ENCODE results near the gene RDH12.
"Not testable (repeated sequence)": the region's sequence is repeated elsewhere in the genome, so short reads cannot be mapped to it uniquely, and the experiment has no call there.

RDH12 gene

DNA sequence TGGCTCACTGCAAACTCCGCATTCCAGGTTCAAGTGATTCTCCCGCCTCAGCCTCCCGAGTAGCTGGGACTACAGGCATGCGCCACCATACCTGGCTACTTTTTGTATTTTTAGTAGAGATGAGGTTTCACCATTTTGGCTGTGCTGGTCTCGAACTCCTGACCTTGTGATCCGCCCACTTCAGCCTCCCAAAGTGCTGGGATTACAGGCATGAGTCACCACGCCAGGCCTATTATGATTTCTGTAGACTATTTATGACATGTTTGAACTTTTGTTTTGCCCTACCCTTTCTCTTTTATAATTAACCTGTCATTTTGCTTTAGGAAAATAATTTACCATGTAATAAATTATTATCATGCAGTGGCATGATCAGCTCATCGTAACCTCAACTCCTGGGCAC lies at the start of gene RDH12:
RDH12 (plus strand) TSS at position 395 of the 400 bp plus-strand sequence. CDS start 20,757 bp downstream, outside the sequence.
- not testable (repeated sequence) for DNase-seq

DNA sequence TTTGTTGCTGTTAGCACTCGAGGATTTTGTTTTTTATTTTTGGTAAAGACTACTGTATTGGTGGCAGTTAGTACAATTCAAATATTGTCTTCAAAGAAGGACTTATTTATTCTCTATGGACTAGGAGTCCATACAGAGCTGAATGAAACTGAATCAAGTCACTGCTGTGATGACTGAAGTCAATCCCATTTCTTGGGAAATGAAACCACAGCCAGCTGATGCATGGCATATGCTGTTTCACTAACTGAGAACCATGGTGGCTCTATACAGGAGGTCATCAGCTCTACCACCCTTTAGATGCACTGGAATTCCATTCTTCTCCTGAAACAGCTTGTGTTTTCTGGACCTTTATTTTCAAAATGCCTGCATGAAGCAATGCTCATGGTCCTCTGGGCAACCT lies 49.5 kb upstream of the RDH12 start:
- no peak for DNase-seq

DNA sequence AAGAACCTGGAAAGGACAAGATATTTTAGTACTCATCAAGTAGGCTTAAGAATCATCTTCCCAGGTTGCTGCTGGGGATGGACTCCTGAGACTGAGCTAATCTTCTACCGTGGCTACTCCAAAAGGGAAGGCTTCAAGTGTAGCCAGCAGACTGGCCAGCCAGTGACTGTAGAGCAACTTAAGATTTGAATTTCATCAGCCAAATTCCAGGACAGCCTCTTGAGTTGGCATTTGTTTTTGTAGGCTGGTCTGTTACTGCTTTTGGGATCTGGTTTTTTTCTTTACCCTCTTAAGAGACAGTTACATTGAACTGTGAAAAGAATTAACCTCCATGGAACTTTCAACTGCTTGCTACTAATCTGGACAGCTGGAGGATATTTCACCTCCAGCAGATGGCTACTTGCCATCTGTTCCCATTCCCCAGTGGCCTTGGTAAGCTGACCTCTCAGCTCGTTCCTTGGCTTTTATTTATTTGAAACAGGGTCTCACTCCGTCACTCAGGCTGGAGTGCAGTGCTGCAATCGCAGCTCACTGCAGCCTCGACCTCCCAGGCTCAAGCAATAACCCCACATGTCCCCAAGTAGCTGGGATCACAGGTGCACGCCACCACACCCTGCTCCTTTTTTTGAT lies 47.9 kb upstream of the RDH12 start:
- no peak for DNase-seq

DNA sequence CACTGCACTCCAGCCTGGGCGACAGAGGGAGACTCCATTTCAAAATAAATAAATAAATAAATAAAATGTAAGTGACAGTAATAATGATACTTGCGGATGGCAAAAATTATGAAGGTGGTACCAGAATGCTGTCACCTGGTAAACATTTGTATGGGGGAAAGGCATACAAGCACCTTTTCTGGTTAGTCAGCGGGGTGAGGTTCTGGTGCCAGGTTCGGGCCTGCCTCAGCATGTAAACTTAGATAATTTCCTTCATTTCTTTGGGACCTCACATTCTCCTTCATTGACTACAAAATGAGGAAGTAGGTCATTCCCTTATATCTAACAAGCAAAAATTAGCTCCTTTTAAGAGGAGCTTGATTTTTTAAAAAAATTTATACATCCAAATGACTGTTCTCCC lies 38.1 kb upstream of the RDH12 start:
- no peak for DNase-seq

DNA sequence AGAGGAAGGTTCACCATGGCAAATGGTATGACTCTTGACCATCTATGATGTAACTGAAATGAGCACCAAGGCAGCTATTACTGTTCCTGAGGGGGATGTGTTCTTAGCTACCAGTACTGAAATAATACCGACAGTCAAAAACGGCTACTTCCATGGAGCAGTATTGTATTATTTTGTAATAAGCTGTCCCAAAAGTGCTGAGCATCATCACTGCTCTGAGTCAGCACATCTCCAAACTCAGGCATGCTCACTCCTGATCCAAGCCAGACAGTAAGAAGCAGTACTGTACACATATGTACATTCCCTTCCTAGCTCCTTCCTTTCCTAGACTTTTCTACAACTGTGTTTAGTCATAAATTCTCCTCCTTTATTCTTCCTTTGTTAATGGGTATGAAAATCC lies 35.8 kb upstream of the RDH12 start:
- no peak for DNase-seq

DNA sequence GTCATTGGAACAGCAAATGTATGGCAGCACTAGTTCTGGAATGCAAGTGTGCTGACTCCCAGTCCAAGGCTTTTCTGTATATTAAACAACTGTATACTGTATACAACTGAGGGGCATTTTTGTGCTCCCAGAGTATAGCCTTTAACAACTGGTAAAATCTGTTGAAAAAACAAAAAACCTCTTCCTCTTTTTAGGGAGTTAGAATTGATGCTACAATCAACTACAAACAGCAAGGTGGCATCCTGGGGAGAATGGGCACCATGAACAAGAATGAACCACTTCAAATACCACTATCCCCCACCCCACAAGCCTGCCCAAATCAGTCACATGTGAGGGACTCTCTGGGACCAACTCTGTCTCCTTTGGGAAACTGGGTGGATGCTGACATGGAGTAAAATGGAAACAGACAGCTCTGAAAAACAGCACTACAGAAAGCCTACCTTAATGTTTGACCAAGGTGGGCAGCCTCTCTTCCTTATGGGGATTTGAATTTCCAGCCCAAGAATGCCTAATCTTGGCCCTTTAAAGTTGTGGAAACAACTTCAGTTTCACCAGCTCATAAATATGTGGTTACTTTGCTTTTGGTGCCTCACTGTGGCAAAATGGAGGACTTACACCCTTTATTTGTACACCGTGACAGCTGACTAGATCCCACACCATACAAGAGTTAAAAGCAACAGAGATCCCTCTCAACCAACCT lies 34.8 kb upstream of the RDH12 start:
- no peak for DNase-seq

DNA sequence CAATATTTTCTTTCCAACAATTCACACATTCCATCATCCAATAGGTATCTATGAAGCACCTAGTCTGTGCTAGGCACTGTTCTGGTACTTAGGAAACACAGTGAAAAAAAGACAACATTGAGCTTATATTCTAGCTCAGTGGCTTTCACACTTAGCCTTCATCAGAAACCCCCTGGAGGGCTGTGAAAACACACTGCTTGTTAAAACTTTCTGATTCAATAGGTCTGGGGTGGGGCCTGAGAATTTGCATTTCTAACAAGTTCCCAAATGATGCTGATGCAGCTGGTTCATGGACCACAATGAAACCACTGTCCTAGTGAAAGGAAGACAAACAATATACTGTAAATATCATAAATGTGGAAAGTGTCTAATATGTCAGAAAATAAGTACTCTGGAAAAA lies 33.1 kb upstream of the RDH12 start:
- DNase-seq, result no peak

DNA sequence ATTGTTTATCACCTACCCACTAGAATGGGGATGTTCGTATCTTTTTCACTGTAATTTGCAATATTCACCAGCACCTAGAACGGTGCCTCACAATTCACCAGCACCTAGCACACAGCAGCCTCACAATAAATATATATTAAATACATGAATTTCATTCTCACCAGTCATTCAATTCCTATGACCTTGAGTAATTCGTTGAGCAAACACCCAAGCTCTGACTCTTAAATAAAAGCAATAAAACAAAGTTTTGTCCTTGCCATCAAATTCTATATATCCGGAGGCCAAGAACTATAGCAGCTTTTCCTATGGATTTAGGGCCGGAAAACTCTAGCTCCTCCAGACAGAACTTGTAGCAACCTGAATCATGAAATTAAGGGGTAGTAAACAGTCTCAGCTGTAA lies 28.2 kb upstream of the RDH12 start:
- DNase-seq, result no peak

DNA sequence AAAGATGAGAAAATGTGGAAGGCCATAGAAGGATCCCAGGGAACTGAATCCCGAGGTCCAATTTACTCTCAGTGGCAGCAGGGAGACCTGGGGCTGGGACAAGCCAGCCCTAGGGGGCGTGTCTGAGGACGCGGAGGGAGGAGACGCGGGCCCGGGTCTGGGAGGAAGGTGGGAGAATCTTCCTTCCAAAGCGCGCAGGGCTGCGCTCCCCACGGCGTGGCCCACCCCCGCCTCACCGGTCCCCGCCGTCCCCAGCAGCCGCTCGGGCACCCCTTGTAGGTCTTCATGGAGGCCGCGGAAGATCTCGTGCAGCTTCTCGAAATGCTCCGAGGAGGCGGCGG lies 27.6 kb upstream of the RDH12 start:
- DNase-seq, result peak; percentile 65

DNA sequence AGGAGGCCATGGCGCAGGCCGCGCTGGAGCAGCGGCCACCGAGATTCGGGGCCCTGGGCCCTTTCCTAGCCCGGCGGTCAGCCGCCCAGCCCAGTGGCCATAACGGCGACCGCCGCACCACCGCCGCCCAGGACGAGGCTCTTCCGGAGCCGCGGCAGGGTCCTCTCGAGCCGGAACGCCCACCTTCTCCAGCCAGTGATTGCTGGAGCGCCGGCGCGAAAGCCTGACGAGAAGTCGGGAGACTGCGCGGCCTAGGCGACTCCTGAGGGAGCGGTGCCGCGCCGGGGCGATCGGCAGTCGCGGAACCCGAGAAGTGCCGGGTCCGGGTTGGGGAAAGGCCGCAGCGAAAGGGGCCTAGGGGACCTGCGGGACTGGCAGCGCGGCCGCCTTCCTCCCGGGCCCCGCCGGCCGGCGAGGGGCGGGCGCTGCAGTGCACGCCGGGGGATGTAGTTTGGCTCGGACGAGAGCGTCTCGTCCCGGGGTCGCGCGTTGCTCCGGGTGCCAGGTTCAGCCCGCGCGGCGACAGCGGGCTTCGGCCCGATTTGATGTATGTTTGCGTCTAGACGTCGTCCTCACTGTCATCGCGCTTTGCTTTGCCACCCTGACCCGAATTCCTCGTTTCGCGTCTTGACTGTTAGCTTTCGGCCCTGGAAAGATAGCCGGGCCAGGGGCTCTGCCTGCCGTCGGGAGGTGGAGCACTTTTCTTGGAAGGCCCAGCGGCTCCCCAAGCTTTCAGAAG lies 27.0 kb upstream of the RDH12 start, which contains the start of gene VTI1B:
VTI1B (minus strand) TSS at position 153 of the 739 bp plus-strand sequence; CDS start at position 10, 143 bp downstream.
- DNase-seq, result peak; percentile 77

DNA sequence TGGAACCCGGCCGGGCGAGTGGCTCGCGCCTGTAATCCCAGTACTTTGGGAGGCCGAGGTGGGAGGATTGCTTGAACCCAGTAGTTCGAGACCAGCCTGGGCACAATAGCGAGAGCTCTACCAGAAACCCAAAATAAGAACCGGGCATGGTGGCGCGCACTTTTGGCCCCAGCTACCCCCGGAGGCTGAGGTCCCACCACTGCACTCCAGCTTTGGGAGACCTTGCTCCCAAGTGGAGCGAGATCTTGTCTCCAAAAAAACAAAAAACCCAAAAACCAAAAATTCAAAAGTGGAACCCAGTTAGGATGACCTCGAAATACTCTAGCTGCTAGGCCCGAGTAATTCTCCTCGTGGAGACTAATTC lies 26.5 kb upstream of the RDH12 start:
- no peak for DNase-seq

DNA sequence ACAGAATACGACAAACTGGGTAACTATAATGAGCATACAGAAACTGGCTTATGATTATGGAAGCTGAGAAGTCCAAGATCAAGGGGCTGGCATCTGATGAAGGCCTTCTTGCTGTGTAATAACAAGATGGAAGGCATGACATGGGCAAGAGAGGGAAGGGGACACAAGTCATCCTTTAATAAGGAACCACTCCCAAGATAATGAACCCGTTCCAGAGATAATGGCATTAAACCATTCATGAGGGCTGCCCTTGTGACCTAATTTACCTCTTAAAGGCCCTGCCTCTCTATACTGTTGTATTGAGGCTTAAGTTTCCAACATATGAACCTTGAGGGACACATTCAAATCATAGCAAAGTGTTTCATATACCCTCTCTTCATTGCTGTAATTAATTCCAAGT lies 22.7 kb upstream of the RDH12 start:
- DNase-seq, result no peak

DNA sequence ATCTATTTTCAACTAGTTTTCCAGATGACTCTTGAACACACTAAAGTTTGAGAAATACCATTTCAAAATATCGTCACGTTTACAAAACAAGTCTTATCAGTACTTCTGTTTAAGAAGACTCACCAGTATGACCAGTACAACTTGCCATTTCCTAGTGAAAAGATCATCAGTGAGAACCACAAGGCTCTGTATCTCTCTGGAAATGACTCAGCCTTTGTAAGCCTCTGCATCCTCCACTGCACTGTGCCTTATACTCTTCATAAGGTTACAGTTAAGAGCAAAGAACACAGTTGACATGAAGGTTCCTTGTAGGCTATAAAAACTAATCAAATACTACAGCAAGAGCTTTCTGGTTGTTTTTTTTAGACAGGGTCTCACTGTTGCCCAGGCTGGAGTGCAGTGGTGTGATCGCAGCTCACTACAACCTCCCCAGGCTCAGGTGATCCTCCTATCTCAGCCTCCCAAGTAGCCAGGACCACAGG lies 21.5 kb upstream of the RDH12 start:
- no peak for DNase-seq

DNA sequence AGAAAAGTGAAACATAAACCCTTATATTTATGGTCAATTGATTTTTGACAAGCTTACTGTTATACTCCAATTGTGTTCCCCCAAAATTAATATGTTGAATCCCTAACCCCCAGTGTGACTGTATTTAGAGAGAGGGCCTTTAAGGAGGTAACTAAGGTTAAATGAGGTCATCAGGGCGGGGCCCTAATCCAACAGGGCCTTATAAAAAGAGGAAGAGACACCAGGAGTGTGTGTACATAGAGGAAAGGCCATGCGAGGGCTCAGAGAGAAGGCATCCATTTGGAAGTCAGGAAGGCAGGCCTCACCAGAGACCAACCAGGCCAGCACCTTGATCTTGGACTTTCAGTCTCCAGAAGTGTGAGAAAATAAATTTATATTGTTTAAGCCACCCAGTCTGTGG lies 20.7 kb upstream of the RDH12 start:
- no peak for DNase-seq

DNA sequence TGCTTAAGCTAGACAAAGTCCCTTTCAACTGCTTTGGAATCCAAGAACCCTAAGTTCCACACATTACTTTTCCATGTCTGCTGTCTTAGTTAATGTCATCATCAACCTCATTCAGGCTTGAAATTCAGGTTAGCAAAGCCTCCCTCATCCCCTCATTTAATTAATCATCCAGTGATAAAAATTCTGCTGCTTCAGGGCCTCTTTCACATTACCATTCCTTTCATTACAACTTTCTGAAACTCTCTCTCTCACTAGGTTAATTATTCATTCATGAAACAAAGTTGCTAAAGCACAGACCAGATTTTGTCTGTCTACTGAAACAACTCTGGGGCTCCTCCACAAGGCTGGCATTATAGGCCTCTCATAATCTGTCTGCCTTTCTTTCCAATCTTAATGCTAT lies 17.8 kb upstream of the RDH12 start:
- no peak for DNase-seq

DNA sequence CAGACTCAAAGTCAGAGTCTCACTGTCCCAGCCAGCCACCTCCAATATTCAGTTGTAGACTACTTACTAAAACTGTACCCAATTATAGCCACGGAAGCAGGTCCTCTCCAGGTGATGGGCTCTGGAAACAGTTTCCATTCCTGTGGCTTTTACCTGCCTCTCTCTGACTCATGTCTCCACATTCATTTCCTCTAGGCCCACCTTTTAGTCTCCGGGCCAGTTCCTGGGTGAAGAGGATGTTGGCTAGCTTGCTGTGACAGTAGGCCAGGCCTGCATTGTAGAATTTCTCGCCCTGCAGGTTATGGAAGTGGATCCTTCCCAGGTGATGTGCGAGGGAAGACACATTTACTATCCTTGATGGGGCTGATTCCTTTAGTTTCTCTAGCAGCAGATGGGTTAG lies 11.7 kb upstream of the RDH12 start:
- DNase-seq, result no peak

DNA sequence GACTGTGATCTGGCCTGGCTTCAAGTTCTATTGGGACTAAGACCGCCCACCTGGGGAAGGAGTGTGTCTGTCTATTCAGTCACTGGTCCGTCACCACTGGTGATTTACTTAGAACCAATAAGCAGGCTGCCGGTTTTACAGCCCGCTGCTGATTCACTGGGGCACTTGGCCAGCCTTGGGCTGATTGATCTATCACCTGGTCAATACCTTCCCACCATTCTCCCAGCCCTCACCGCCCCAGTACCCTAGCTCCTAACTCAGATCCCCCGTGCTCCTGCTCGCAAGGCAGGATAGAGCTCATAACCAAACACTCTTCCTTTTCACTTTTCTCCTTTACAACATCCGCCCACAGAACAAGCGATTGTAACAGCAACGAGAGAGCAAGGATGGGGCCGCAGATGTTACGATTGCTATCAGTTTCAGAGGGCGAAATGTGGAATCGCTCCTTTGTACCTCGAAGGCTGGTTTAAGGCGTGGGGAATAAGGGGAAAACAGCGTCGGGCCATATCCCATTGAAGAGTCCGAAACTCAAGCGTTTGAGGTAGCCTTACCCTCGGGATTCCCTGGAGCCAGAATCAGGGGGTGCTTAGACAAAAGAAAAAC lies 6.8 kb upstream of the RDH12 start:
- peak; percentile 71 for DNase-seq

DNA sequence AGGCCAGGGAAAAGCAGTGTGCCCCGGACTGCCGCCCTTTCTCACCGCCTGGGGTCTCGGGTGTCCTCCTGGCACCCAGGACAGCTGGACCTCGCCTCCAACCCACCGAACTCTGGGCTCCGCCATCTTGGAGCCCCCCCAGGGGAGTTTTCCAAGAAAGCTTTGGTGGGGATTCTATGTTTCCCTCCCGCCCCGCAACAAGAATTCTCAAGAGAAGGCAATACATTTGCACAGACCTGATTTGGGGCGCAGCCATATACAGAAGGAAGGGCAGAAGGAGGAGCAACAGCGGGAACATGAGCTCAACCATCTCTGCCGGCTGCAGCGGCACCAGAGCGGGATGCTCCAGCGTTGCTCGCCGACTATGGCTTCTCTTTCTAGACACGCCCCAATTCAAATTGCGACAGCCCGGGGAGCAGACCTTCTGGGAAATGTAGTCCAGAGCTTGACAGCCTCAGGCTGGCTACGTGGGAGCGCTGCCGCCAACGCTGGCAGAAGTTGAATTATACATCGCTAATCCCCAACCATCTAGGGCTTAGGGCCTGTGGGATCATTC lies 6.2 kb upstream of the RDH12 start, which contains the start of gene RDH11:
RDH11 (minus strand) TSS at position 371 of the 556 bp plus-strand sequence; CDS start at position 310, 61 bp downstream.
- peak; percentile 92 for DNase-seq

DNA sequence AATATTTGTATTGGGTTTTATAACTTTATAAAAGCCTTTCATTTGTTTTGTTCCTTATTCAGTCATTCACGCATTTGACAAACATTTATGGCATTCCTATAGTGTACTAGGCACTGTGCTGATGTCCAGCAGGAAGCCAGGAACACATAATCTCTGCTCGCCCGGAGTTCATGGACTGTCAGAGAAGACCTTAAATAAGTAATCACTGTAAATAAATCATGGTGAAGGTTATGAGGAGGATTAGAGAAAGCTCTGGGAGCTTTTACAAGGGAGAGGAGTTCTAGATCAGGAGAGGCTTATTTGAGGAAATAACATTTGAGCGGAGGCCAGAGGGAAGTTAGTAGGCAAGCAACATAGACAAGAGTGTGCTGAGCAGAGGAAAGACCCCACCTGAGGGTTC lies 4.7 kb upstream of the RDH12 start:
- DNase-seq, result no peak

DNA sequence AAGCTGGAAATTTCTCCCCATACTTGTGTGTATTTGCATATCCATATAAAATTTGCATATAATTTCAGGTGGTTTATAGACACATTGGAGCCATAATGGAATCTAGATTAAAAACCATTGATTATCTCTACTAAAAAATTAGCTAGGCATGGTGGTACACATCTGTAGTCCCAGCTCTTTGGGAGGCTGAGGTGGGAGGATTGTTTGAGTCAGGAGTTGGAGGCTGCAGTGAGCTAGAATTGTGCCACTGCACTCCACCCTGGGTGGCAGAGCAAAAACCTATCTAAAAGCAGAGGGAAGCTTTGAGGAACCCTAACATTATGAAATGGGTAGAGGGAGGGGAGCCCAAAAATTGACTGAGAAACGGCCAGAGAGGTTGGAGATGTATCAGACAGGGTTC lies 3.5 kb upstream of the RDH12 start:
- no peak for DNase-seq

DNA sequence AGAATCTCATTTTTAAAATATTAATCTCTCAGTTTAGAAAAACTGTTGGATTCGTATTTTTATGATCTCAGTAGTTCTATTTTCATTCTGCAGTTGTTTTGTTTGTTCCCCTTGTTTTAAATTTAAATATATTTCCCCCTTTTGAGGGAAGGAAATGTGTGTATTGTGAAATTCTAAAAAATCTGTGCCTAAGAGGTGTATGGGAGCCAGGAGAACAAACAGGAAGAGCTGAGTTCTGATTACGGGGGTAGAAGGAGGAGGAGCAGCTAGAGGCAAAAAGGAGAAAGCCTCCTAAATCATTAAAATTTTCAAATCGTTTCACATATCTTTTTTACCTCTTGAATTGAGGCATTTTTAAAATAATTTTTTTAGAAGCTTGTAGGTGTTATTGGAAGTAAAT lies 2.3 kb downstream of the RDH12 start:
- no peak for DNase-seq

DNA sequence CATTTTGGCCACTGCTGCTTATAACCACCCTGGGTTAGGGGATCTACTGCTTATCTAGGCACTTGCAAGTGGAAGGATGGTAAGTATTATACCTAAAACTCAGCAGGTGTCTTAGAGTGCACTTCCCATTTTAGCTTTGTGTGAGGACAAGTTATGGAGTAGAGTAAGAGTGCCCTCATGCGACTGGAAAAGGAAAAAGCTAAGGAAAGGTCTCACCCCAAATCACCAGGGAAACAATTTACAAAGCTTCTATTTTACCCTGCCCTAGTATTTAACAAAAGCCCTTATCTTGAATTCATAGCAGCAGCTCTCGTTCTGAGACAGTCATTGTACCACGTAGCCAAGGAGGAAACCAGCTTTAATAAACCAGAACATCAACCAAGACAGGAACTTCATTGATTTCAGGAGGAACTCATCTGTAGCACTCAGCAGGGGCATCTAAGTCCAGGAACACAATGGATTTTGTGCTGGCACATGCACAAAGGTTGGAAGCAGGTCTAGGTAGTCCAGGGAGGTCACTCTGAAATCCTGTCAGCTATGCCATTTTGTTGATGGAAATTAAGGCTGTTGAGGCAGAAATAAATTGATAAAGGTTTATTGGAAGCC lies 2.9 kb downstream of the RDH12 start:
- DNase-seq, result peak; percentile 35

DNA sequence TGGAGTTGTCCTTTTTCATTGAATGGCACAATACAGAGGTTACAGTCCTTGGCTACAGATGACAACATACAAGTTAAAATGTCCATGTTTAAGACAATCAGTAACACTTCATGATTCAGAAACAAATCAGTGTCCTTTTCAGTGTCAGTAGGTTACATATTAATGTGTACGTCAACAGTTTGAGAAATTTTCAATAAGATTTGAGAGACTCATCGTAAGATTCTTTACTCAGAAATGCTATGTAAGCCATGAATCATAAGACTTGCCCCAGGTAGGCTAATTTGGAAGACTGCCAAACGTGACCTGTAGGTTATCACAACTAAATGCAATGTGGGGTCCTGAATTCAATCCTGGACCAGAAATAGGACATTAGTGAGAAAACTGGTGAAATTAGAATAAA lies 3.5 kb downstream of the RDH12 start:
- DNase-seq, result no peak
